Brain pericyte (primary cell): ENCODE results near the gene HES2.
"Not testable (repeated sequence)": the region's sequence is repeated elsewhere in the genome, so short reads cannot be mapped to it uniquely, and the experiment has no call there.

ENCODE experiments used
- DNase-seq: peaks from one replicate; pipeline ENCODE4 v3.0.0-alpha.2; 2012; ENCODE audit warnings: low read depth, low spot score

HES2 gene

GRCh38 chr1:6454856-6455751 lies 35.4 kb upstream of the HES2 start:
- no peak for DNase-seq

GRCh38 chr1:6453895-6454855 lies 34.5 kb upstream of the HES2 start:
- not testable (repeated sequence) for DNase-seq

GRCh38 chr1:6450943-6451373 lies 31.2 kb upstream of the HES2 start:
- no peak for DNase-seq

GRCh38 chr1:6450486-6450885 lies 30.8 kb upstream of the HES2 start:
- DNase-seq = not testable (repeated sequence)

DNA sequence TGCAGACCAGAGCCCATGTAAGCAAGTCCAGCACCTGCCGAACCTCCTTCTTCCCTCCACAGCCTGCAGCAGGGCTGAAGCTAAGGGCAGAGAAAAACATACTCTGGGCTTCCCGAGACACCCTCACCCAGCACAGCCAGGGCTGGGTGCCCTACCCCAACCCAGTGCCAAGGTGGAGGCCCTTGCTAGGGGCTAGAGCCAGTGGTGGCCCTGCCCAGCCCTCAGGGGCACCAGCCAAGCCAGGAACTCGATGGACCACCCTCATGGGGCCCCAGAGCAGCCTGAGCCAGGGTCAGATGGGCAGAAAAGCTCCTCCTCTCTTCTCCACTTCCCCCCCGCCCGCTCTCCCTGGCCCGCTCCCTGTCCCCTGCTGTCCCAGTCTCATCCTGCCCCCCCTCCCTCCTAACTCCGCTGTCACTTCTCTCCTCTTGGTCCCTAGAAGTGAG lies 30.3 kb upstream of the HES2 start:
- DNase-seq = no peak

DNA sequence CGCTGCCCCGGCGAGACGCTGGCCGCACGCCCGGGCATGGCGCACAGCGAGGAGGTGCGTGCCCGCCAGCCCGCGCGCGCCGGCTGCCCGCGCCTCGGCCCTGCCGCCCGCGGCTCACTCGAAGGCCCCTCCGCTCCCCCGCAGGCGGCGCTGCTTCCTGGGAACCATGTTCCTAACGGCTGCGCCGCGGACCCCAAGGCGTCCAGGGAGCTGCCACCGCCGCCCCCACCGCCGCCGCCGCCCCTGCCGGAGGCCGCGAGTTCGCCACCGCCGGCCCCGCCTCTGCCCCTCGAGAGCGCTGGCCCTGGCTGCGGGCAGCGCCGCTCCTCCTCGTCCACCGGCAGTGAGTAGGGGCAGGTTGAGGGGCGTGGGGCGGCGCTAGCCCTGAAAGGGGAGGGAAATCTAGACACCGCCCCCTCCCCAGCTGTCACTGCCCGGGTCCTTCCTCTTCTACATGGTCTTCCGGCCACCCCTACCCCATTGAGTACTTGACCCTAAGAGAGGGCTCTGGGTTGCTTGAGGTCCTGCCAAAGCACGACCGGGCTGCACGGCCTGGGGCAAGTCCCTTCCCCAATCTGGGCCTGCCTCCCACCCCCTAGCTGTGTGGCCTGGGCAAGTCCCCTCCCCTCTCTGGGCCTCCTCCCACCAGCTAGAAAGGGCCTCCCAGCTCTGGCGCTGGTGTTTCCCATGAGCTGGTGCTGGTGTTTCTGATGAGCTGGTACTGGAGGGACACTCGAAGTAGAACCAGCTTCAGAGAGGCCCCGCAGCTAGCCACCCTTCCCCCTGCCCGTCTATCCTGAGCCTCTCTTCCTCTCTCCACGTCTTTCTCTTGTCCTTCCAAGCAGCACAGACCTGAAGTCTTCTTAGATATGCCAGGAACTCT lies 29.3 kb upstream of the HES2 start:
- DNase-seq = no peak

GRCh38 chr1:6447818-6448748 lies 28.4 kb upstream of the HES2 start:
- DNase-seq = no peak

DNA sequence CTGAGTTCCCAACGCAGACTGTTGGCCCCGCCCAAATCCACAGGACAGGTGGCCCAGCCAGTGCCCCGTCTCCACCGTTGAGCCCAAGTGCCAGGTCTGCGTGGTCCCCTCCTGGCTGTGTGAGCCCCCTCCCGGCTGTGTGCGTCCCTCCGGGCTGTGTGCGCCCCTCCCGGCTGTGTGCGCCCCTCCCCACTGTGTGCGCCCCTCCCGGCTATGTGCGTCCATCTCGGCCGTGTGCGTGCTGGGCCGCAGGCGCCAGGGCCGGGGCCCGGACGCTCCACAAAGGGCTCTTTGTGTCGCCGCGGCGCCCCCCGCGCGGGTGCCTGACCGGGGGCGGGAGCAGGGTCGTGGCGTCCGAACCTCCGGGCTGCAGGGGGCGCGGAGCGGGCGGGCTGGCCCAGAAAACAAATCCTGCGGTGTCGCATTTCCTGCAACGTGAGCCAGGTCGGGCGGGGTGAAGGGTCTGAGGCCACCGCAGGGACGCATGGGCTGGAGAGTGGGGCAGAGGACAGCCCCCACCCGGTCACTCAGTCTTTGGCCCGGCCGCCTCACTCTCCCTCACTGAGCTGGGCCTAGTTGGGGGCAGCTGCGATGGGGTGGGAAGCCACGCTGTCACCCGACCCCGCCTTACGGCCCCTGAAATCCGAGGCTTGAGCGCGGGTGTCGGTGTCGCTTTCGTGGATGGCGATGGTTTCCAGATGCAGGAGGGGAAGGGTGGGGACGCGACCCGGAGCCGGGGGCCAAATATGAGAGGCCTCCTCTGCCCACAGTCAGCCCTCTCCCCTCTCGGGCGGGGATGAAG lies 27.5 kb upstream of the HES2 start:
- DNase-seq = no peak

DNA sequence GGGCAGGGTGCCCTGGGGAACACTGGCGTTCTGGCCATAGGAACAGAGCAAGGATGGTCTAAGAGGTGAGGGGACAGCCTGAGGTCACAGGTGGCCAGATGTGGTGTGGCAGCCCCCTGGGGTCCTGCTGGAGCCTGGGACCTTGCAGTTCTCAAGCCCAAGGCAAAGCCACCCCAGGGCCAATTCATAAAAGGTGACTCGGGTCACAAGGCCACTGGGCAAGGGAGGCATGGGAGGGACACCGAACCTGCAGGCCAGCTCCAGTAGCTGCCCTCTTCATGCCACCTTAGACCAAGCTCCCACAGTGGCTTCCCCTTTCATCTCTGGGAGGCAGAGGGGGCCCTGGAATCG lies 26.9 kb upstream of the HES2 start:
- no peak for DNase-seq

DNA sequence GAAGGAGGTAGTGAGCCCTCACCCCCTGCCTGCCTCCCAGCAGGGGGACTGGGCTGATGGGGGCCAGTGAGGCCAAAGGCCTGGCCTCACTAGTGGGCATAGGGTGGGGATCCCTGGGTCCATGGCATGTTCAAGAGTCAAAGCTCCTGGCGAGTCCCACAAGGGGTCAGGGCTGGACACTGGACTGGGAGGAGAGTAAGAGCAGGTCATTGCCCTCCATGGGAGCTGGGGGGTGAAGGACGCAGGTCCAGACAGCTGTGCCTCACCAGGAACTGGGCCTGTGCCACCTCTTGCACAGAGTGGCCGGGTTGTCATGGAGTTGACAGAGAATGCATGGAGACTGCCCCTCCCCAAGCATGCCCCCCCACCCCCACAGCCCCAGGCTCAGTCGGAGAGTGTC lies 26.2 kb upstream of the HES2 start:
- not testable (repeated sequence) for DNase-seq

GRCh38 chr1:6445062-6445763 lies 25.5 kb upstream of the HES2 start:
- no peak for DNase-seq

GRCh38 chr1:6444377-6444776 lies 24.7 kb upstream of the HES2 start:
- DNase-seq = no peak

- DNase-seq = no peak
These were observed 23.8 kb upstream of the HES2 start for GRCh38 chr1:6443339-6444115.

DNA sequence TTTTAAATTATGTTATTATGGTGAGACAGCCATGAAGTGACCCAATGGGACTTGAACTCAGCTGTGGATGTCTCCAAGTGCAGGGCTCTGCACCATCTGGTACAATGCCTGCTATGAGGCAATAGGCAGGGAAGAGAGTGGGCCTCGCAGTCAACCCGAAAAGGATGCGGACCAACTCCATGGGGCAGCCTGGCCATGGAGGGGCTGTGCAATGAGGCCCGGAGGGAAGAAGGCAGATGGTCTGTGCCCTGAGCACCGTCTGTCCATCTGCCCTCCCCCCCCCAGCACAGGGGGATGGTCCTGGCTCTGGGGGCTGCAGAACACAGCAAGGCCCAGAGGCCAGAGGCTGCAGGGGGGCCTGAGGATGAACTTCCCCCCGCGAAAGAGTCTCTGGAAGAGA lies 21.9 kb upstream of the HES2 start:
- DNase-seq = no peak

GRCh38 chr1:6440198-6441126 lies 20.7 kb upstream of the HES2 start:
- no peak for DNase-seq

GRCh38 chr1:6438047-6438525 lies 18.4 kb upstream of the HES2 start:
- no peak for DNase-seq
